ENCODE results near the gene ZNF423. TPM values are rescaled to one million over a fixed set of nuclear protein-coding genes. Genes with fewer than 3 reads are reported as not detected.

ZNF423 gene
- total RNA-seq, 1 donor from 2014 or later = 11.9 TPM

- intact Hi-C loops (cut with DNase I) = no loop called here
- no peaks in the 10 kb centered on the region for H3K36me3 ChIP-seq
- H3K27me3 ChIP-seq = no peaks in the 10 kb centered on the region
- H3K9me3 ChIP-seq = no peaks in the 10 kb centered on the region
- ATAC-seq (no peak), DNase-seq (no peak)
- H3K4me1 ChIP-seq = no peaks in the 10 kb centered on the region
- no peak overlapping the region for H3K27ac ChIP-seq
- no peak for TF ChIP-seq CTCF (IDR thresholded peaks at IDR 0.05)
- no peak overlapping the region for H3K4me3 ChIP-seq
These were observed 112.3 kb downstream of the ZNF423 start for GRCh38 chr16:49743658-49744057.

DNA sequence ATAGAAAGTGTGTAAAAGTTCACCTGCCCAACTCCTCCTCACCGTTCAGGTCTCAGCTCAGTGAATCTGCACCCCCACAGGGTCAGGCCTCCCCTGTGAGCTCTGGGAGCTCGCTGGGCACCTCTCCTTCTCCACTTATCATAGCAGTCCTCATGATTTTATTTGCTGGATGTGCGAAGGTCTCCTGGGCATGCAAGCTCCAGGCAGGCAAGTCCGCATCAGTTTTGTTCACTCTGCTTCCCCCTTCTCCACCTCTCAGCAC lies 112.8 kb downstream of the ZNF423 start:
- ATAC-seq (no peak), DNase-seq (no peak)
- H3K4me1 ChIP-seq = no peaks in the 10 kb centered on the region
- intact Hi-C loops (cut with DNase I) = no loop called here
- H3K4me3 ChIP-seq = no peak overlapping the region
- H3K36me3 ChIP-seq = no peaks in the 10 kb centered on the region
- H3K27me3 ChIP-seq = no peaks in the 10 kb centered on the region
- H3K27ac ChIP-seq = no peak overlapping the region
- no peak for TF ChIP-seq CTCF (IDR thresholded peaks at IDR 0.05)
- H3K9me3 ChIP-seq = no peaks in the 10 kb centered on the region

DNA sequence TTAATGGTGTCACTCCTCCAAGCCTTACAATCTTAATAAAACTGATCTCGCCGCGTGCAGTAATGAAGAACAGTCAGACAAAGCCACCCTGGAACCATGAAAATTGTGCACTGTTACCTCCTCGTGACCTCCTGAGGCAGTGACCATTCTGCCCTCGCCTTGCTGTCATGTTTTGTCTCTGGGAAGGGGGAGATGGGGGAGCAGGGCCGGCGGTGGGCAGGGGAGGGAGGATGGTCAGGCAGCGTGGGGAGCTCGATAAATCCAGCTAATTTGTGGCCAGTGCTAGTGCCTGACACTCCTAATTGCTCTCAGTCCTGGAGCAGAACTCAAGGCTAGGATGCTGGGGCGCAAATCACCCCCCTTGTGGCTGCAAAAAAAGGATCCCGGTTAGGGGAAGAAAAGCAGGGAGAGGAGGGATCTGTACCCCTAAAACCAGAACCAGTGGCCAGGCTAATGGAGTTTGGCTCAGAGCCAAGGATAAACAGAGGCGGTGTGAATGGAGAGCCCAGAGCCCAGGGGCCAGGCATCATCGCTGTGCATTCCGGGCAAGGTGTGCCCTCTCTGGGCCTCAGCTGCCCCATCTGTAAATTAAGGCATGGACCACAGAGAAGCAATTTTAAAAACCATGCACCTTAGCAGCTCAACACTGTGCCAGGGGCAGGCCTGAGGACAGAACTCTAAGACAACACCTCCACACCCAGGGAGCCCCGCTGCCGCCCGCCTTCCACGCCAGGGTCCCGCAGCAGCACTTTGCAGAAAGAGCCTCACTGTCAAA lies 113.3 kb downstream of the ZNF423 start:
- DNase-seq (no peak), ATAC-seq (no peak)
- TF ChIP-seq CTCF (IDR thresholded peaks at IDR 0.05) = no peak
- Histone ChIP-seq H3K36me3 (no peaks in the 10 kb centered on the region), H3K4me3 (no peak overlapping the region), H3K27me3 (no peaks in the 10 kb centered on the region), H3K9me3 (no peaks in the 10 kb centered on the region), H3K27ac (no peak overlapping the region), H3K4me1 (no peaks in the 10 kb centered on the region)
- intact Hi-C loops (cut with DNase I) = no loop called here

DNA sequence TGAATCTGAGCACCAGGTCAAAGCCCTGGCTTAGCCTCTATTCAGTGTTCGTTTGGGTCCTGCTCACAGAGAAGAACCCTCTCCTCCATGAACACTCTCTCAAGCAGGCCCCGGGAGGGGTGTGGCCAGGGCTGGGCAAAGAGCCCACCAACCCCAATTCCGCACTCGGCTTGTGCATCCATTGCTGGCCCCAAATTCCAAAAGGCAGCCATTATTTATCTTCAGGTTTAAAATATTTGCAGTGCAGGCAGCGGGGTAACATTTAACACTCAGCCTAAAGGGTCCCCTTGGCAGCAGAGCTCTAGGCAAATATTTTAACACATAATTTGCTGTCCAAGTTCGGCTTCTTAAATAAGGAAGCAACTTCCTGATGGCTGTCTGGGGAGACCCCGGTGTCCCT lies 115.7 kb downstream of the ZNF423 start:
- Histone ChIP-seq H3K9me3 (no peaks in the 10 kb centered on the region), H3K27ac (no peak overlapping the region), H3K4me3 (no peak overlapping the region), H3K4me1 (no peaks in the 10 kb centered on the region), H3K36me3 (no peaks in the 10 kb centered on the region), H3K27me3 (no peaks in the 10 kb centered on the region)
- DNase-seq = no peak
- intact Hi-C loops (cut with DNase I) = no loop called here
- no peak for ATAC-seq
- TF ChIP-seq CTCF (IDR thresholded peaks at IDR 0.05) = no peak

DNA sequence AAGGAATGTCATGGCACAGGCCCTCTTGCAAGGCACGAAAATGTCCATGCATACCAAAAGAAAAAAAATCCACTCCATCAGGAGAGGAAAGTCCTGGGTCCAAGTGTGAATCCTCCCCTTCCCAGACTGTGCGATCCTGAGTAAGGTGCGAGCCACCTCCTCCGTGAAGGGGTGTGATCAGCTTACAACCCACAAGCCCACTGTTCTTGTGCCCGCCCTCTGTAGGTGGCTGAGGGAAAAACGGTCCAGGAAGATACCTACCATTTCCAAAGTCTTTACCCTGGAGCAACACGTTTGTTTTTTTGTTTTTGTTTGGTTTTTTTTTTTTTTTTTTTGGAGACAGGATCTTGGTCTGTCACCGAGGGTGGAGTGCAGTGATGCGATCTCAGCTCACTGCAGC lies 116.5 kb downstream of the ZNF423 start:
- intact Hi-C loops (cut with DNase I) = no loop called here
- TF ChIP-seq CTCF (IDR thresholded peaks at IDR 0.05) = no peak
- Histone ChIP-seq H3K27me3 (no peaks in the 10 kb centered on the region), H3K4me1 (no peaks in the 10 kb centered on the region), H3K4me3 (no peak overlapping the region), H3K36me3 (no peaks in the 10 kb centered on the region), H3K27ac (no peak overlapping the region), H3K9me3 (no peaks in the 10 kb centered on the region)
- ATAC-seq = no peak
- no peak for DNase-seq

DNA sequence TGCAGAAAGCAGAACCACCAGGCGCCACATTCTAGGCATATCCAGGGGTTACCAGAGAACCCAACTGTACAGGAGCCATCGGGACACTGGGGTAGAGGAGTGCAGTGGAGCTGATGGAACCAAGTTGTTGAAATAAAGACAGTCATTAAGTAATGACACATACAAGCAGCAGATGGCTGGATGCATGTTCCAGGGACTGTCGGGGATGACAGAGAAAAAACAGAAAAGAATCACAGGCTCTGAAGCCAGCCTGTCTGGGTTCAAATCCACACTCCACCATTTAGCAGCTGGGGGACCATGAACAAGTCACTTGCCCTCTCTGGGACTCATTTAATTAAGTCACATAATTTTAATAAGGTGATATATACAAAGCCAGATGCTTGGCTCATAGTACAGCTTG lies 117.1 kb downstream of the ZNF423 start:
- Histone ChIP-seq H3K27me3 (no peaks in the 10 kb centered on the region), H3K27ac (no peak overlapping the region), H3K4me3 (no peak overlapping the region), H3K4me1 (no peaks in the 10 kb centered on the region), H3K9me3 (no peaks in the 10 kb centered on the region), H3K36me3 (no peaks in the 10 kb centered on the region)
- DNase-seq (no peak), ATAC-seq (no peak)
- intact Hi-C loops (cut with DNase I) = no loop called here
- TF ChIP-seq CTCF (IDR thresholded peaks at IDR 0.05) = no peak
